RPMI7951 (cell line): ENCODE measurements around the gene MRPL14. TPM values are rescaled to one million over a fixed set of nuclear protein-coding genes. Genes with fewer than 3 reads are reported as not detected.
"Not testable (repeated sequence)": the region's sequence is repeated elsewhere in the genome, so short reads cannot be mapped to it uniquely, and the experiment has no call there.

Experiments used
- DNase-seq: peaks from one replicate; pipeline ENCODE4 v3.0.0-alpha.2; 2012; ENCODE audit warnings: low read depth
- total RNA-seq: library from RNA; depleted of rRNA; stranded (reverse); fragments of >200 nt; shearing (Covaris generic); gene quantifications from 2 replicates; pipeline ENCODE4 v1.2.3, GENCODE V29; 2014

The MRPL14 gene
- total RNA-seq, 1 experiment from 2014 or later, result 109 TPM

DNA sequence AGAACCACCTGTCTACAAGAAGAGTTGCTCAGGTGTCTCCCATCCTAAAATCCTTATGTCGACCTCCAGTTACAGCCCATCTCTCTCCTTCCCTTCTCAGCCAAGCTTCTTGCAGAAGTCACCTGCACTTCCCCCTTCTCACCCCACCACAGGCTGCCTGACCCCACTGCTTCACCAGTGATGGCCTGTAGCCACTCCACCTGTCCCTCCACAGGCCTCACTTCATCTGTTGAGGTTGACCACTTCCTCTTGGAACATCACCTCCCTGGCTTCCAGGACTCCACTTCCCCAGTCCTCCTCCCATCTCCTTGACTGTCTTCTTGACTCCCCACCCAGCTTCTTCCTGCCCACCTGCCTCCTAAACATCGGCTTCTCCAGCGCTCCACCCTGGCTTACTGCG lies 25.4 kb downstream of the MRPL14 start:
- DNase-seq, result no peak

DNA sequence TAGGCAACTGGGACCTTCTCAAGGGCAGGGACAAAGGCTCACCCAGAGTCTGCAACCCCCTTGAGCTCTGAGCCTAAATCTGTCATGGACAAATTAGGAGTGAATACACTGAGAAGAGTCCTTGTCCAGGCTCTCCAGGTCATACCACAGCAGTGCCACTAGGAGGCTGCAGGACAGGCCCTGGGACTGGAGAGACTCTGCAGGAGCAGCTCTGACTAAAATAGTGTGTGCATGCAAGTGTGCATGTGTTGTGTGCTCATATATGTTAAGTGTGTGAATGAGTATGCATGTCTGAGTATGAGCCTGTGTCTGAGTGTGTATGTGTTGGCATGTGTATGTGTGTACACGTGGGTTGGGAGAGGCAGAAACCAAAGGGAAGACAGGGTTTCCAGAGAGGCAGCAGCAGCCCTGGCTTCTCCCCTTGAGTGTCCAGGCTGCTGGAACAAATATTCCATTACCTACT lies 27.1 kb downstream of the MRPL14 start:
- peak; percentile 29 for DNase-seq

DNA sequence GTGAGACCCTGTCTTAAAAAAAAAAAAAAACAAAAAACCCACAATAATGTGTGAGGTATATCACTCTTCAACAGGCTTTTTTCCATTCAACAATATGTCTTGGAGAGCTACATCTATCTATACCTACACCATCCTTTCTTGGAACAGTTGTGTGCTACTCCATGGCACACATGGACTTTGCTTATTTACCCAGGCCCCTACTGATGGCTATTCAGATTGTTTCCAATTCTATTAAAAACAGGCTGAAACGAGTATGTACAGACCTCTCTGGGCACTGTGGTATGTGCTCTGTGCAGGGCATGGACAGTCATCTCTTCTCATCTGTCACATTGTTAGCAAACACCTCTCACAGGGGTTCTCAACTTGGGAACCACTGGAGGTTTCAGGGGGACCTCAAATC lies 28.1 kb downstream of the MRPL14 start:
- DNase-seq, result no peak

DNA sequence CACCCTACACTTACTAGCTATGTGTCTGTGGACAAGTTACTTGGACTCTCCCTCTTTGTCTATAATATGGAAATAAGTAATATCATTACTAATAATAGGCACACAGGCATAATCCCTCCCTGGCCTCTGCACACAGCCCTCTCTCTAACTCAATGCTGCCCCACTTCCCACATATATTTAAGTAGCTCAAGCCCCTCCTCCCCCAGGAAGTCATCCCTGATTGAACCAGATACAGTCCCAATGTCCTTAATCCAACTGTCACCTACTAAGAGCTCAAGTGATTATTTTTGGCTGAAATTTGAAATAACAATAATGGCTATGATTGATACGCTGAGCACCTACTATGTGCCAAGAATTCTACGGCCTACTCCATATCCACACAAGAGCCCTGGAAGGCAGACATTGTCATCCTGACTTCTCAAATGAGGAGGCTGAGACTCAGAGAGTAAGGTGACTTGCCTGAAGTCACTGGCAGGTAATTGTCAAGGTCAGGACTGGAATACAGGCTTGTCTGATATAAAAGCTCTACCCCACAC lies 29.4 kb downstream of the MRPL14 start:
- DNase-seq, result no peak

DNA sequence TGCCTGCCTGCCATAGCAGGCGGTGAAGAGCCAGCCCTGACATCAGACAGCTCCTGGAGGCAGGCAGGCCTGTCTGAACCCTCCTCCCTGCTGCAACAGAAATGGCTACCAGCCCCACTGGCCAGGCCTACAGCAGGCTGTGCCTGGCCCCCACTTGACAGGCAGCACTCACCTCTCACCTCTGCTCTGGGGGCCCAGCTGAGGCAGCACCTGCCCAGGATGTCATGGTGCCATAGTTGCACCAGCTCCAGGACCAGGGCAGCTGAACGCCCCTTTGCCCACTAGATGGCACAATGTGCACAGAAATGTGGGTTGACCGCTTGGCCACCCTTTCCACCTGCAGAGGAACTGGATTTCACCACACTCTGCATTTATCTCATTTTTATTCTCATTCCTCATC lies 30.6 kb downstream of the MRPL14 start:
- DNase-seq, result peak; percentile 68

DNA sequence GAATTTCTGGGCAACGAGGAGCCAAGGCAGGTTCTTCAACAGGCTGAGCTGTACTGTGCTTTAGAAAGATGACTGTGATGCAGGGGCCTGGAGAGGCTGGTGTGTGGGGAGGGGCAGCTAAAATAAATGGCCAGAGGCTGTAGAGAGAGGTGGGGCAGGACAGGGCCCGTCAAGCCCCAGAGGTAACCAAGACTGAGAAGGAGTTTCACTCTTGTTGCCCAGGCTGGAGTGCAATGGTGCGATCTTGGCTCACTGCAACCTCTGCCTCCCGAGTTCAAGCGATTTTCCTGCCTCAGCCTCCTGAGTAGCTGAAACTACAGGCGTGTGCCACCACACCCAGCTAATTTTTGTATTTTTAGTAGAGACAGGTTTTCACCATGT lies 32.0 kb downstream of the MRPL14 start:
- not testable (repeated sequence) for DNase-seq

DNA sequence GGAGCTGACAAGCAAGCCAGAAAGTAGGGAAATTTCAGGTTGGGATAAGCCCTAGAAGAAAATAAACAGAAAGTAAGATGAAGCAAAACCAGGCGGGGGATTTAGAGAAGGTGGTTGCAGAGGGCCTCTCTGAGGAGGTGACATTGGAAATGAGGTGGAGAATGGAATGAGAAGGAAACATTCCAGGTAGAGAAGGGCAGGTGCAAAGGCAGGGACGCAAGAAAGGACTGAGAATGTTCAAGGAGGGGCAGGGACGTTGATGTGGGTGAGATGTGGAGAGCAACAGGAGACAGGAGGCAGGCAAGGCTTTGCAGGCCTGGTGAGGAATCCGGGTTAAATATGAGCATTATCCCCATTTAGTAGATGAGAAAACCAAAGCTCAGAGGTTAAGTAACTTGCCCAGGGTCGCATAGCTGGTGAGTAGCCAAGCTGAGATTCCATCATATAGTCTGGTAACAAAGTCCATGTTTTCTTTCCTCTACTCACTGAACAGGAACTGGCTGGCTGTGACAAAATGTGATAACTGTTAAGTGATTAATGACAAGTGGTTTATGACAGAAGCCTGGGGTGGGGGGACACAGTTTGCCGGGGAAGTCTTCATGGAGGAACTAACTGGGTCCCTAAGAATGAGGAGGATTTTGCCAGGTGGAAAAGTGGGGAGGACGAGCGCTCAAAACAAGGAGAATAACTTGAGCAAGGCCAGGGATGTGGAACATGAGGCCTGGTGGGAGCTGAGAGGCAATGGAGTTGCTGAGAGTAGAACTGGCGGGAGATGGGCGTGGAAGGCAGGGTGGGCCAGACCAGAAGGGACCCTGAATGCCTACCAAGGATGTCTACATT lies 32.6 kb downstream of the MRPL14 start:
- DNase-seq, result no peak

DNA sequence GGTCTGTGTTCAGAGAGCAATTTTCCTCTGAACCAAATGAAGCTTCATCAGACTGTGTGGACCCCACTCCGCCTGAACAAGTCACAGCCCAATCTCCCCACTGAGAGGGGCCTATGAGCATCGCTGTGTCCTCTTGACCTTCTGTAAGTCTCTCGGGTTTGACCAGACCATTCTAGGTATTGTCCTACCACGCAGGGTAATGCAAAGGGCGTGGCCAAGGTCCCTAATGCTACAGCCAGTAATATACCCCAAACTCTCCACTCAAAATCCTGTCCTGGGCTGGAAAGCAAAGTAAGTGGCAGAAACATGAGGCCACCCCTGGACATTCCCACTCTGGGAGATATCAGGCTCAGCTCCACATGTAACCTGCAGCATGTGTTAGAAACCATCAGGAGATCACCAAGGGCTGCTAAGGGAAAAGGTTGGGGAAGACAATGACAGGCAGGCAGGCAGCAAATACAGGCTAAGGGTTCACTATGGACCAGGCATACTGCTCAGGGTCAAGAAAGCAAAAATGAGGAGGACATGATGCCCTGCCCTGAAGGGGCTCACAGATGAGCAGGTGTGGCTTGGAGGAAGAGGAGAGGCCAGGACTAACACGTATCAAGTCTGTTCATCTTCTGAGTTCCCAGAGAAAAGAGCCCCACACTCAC lies 33.4 kb downstream of the MRPL14 start:
- no peak for DNase-seq

DNA sequence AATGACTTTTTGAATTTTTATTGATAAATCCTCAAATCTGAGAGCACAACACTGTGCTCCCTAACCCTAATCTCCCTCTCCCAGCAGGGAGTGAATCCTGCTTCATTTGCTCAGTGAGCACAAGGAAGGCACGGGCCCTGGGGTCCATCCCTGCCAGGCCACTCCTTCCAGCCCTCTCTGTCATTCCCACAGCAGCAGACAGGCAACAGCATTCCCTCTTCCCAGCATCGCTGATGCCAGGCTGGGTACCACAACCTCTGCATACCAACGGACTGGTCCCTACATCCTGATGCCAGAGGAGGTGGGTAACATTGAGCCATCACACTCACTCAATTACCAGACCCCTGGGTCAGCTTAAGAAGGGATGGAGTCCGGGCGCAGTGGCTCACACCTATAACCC lies 34.2 kb downstream of the MRPL14 start:
- DNase-seq, result no peak

DNA sequence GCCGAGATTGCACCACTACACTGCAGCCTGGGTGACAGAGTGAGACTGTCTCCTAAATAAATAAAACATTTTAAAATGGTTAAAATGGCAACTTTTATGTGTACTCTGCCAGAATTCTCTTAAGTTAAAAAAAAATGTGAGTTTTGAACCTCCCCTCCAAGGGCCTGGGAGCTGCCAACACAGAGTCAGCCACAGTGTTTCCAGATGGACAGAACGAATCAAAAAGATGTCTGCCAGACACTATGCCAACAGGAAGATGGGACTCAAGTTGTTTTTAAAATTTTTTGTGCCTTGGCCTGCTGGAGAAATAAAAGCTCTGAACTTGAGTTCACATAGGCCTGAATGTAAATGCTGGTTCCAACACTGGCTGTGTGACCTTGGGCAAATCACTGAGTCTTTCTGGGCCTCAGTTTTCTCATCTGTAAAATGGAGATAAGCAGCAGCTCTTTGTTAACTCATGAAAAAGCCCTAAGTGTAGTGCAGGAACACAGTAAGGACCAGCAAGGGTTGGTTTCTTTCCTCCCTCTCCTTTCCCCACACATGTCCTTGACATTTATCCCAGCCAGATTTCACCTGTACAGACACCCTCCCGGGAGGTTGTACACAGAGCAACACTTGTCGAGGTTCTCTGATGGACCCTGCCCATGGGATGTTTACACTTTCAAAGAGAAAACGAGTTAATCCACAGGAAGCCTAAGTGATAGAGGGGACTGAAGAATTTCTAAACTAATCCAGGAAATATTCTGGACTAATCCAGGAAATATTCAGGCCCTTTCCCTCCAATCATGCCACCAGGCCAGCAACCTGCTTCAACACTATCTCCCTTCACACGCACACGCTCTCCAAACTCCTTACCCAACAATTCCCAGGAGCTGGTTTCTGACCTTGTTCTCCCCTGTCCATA lies 35.0 kb downstream of the MRPL14 start:
- no peak for DNase-seq

DNA sequence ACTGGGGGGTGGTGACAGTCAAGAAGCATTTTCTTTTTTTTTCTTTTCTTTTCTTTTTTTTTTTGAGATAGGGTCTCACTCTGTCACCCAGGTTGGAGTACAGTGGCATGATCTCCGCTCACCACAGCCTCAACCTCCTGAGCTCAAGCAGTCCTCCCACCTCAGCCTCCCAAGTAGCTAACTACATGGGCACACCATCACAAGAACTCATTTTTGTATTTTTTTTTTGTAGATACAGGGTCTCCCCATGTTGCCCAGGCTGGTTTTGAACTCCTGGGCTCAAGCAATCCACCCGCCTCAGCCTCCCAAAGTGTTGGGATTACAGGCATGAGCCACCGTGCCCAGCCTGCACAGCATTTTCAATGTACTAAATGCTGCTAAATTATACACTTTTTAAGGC lies 35.9 kb downstream of the MRPL14 start:
- not testable (repeated sequence) for DNase-seq

DNA sequence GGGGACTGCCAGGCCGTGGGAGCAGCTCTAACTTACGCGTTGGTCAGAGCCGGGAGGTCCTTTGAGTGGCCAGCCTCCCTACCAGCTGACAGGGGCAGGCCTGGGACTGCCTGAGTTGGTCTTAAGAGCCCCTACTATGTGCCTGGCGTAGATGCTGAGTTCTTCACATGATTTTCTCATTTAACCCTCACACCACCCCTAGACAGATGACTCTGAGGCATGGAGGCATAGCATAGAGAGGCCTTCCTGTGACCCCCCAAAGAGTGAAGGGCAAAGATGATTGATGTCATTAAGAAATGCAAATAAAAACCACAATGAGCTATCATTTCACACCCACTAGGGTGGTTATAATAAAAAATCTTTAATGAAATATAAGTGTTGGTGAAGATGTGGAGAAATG lies 36.8 kb downstream of the MRPL14 start:
- DNase-seq, result no peak

DNA sequence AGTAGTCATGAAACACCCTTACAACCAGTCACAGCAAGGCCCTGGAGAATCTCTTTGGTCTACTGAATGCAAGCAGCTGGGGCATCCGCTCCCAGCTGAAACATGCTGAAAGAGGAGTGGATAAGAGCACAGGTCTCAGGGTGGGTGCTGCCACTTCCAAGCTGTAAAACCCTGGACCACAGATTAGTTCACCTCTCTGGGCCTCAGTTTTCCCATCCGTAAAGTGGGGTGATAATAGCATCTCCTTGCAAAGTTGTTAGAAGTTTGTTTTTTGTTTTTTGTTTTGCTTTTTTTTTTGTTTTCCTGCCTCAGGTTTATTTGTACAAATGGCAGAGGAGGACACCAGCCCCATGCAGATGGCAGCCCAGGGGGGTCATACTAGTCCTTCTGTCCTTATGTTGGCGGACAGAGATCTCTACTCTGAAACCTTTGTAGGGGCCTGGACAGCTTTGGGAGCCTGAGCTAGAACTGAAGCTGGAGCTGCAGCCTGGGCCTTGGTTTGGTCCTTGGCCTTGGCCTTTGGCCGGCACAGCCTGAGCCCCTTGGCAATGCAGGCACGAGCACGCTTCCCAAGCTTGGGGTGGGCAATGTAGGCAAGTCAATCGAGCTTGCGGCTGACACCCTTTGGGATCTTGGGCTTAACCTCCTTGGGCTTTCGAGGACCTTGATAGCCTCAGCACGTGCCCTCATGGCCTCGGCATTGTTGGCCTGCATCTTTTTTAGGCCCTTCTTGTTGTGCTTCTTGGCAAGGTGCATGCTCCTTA lies 38.2 kb downstream of the MRPL14 start:
- no peak for DNase-seq

DNA sequence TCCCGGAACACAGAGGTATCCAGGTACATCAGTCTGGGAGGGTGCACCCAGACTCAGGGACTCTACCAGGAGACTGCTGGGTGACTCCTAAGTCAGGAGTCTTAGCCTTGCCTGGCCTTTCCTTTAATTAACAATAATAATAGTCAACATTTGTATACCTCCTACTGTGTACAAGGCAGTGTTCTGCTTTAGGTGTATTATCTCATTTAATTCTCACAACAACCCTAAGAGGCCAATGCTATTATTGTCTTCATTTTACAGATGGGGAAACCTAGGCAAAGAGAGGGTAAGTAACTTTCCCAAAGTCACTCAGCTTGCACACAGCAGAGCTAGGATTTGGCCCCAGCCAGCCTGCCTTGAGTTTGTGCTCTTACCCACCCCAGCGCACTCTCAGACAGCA lies 39.6 kb downstream of the MRPL14 start:
- DNase-seq, result no peak

DNA sequence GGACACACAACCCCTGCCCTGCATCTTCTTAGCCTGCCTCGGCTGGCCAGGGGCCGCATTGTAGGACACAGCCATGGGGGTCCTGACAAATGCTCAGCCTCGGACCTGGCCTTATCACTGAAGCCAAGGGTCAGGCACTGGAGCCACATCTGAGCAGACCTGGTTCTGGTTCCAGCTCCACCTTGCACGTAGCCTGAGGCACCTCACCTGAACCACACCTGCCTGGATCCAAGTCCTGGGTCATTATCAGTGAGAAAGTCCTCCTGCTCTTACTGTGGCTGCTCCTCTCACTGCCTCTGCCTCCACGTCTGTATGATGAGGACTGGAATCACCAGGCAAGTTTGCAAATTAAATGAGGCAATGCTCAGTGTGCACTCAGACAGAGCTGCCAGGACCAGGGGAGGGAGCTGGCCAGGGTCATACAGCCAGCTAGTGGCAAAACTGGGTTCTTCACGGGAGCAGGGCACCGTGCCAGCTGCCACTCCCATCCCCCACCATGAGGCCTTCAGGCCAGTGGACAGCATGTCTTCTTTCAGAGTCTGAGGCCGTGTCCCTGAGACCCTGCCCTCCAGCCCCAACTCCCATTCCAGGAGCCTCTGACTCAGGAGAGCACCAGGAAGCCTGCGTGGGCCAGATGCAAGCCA lies 40.2 kb downstream of the MRPL14 start:
- DNase-seq, result peak; percentile 20

DNA sequence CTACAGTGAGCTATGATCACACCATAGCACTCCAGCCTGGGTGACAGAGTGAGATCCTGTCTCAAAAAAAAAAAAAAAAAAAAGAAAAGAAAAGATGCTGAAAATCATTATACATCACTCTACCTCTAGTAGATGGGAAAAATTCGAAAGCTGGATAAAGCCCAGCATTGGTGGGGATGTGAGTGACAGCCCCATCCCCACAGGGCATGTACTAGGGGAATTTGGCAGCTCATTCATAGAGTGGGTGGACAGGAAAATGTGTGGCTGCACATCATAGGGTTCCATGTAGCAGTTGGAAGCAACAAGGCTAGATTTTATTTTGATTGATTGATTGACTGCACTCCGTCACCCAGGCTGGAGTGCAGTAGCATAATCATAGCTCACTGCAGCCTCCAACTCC lies 42.0 kb downstream of the MRPL14 start:
- DNase-seq, result no peak

DNA sequence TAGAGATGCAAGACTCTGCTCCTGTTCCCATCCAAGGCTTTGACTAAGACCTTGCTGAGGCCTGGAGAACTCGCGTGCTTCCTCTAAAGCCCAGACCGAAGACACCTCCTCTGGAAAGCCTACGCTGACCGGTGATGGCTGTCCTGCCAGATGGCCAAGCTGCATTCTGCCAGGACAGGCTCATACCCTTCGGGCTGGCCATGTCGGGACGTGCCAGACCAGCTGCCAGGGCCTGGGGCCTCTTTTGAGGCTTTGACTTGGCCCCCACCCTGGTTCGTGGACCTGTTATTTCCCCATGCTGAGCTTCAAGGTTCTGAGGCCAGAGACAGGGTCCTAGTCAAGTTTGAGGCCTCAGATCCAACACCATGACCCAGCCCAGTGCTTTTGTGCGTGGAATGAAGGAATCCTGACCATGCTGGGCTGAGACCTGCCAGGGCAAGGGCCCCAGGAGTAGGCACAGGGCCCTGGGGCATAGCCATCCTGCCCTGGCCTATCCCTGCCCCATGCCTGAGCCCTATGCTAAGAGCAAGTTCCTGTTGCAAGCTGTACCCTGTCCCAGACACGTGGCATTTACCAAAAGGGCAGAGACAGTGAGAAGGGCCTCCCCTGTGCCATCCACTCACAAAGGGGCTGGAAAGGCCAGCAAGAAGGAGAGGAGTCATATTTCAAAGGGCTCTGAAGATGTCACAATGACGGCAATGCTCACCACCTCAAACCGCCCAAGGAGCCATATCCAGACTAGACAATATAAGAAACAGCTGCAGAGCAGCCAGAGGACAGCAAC lies 42.8 kb downstream of the MRPL14 start:
- DNase-seq, result peak; percentile 95

DNA sequence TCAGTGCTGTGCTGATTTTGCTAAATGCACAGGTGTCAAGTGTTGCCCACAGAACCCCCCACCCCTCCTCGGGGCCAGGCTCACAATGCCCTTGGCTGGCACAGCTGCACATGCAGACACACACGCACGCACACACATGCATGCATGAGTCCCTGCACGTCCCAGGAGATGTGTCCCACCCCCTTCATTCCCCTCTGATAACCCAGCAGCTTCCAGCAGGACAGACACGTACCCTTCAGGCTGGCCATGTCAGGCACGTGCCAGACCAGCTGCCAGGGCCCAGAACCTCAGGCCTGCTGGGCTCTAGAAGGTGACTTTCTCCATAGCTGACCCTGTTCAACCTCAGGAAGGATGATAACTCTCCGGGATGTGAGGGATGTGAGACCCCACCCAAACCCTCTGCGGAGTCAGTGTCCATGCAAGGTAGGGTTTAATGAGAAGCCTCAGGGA lies 44.4 kb downstream of the MRPL14 start:
- no peak for DNase-seq

DNA sequence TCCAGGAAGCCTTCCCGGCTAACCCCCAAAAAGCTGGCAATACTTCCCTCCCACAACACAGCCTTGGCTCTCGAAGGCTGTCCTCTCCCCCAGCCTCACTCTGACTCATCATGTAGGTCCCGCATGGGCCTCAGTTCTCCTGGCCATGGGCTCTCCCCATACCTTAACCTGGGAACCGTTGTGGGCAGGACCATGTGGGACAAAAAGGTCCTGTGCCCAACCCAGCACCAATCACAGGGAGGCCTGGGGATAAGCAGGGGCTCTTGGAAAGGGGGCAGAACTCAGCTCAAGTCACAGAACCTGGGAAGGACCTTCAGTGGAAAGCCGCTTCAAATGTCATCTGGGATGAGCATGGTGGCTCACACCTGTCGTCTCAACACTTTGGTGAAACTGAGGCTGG lies 45.5 kb downstream of the MRPL14 start:
- no peak for DNase-seq
